ENCODE results near the gene MRPS18C. TPM values are rescaled to one million over a fixed set of nuclear protein-coding genes. Genes with fewer than 3 reads are reported as not detected.
A peak's percentile ranks its signal among the peaks of the same experiment; 100 is the strongest.
"Not testable (repeated sequence)": the region's sequence is repeated elsewhere in the genome, so short reads cannot be mapped to it uniquely, and the experiment has no call there.

The MRPS18C gene
- total and polyA plus RNA-seq, 9 of the 15 experiments (the other 6 are each of a cell fraction or from before 2014, with no cell fraction given): 54.3 to 390 (median 138) TPM

GRCh38 chr4:83509156-83509585, 53.3 kb downstream of the MRPS18C start:
- DNase-seq (ENCODE audit: extremely low read depth in 1 of 4, low spot score in 3 of 4): peak; percentile 59 to 77 (median 64)
- not testable (repeated sequence) for H3K9me1 ChIP-seq (ENCODE audit: control insufficient read depth, insufficient read depth, low read length); H3K4me2 ChIP-seq (ENCODE audit: insufficient read depth, low read length); H3K4me1 ChIP-seq (replicated peaks in 1 of 2; ENCODE audit: control insufficient read depth in 2 of 2, insufficient read depth in 2 of 2, low read length in 2 of 2); H3K4me3 ChIP-seq; H3K9ac ChIP-seq (ENCODE audit: insufficient read depth in 1 of 2, low read depth in 2 of 2, low read length in 2 of 2); H4K20me1 ChIP-seq (replicated peaks; ENCODE audit: control insufficient read depth, insufficient read depth, low read length); H3K27ac ChIP-seq (ENCODE audit: extremely low read depth, low read depth, low read length); H3K36me3 ChIP-seq (ENCODE audit: control insufficient read depth, insufficient read depth, low read length); H3K27me3 ChIP-seq (ENCODE audit: control insufficient read depth in 2 of 2, insufficient read depth in 2 of 2, low read length in 2 of 2); H3K9me3 ChIP-seq (replicated peaks; ENCODE audit: control insufficient read depth, insufficient read depth, low read depth, low read length); BruUV-seq (replicated peaks); H3K79me2 ChIP-seq (ENCODE audit: control insufficient read depth, insufficient read depth, low read length); TF ChIP-seq TOE1 (CRISPR knock-in tag; IDR thresholded peaks at IDR 0.05; ENCODE audit: borderline replicate concordance, low read depth)
- in situ Hi-C loops (cut with MboI): loop anchor here (25.0 kb wide), 1 partner anchor 1003 kb away; no protein-coding TSS in a partner anchor
- peak overlapping the region; percentile 92 for H2AFZ ChIP-seq (ENCODE audit: low read depth, low read length)
- CTCF ChIA-PET (ENCODE audit: low intra/inter-chr PET ratio): interaction anchor here (3.7 kb wide), 1 partner anchor 130 kb away, joined by 20 read pairs; no protein-coding TSS in a partner anchor
- peak; percentile 60 for FAIRE-seq
- WGBS (ENCODE audit: insufficient coverage, low coverage, missing lambda C conversion rate): 50% methylated on average over 3 of the region's 3 CpGs
- intact Hi-C loops (cut with micrococcal nuclease): loop anchor here (1.0 to 10.0 kb wide), 5 partner anchors 18 to 996 kb away; no protein-coding TSS in a partner anchor
- ATAC-seq: peak; percentile 84
- POLR2A ChIA-PET: interaction anchor here (0.7 kb wide), 1 partner anchor 14 kb away, joined by 3 read pairs; no protein-coding TSS in a partner anchor
- TF ChIP-seq CHAMP1 (IDR thresholded peaks at IDR 0.05) (peak; percentile 75), LARP7 (IDR thresholded peaks at IDR 0.05) (peak; percentile 60; the same call in 1 of the 2 replicates), ZNF592 (IDR thresholded peaks at IDR 0.05) (0 out of 2 replicates have a peak, but pooled peaks have one; percentile 40), RAD21 (CRISPR knock-in tag; conservative IDR thresholded peaks at IDR 0.05 in 1 of 2, IDR thresholded peaks at IDR 0.05 in 1 of 2) (peak; percentile 85 to 93), THRB (CRISPR knock-in tag; conservative IDR thresholded peaks at IDR 0.05) (peak; percentile 45), TOE1 (IDR thresholded peaks at IDR 0.05; ENCODE audit: borderline replicate concordance) (peak; percentile 55; the same call in 1 of the 2 replicates), BCOR (IDR thresholded peaks at IDR 0.05) (peak; percentile 35; the same call in 1 of the 2 replicates), NFRKB (IDR thresholded peaks at IDR 0.05; ENCODE audit: low read depth) (peak; percentile 47; the same call in 1 of the 2 replicates), ASH1L (IDR thresholded peaks at IDR 0.05; ENCODE audit: borderline replicate concordance, low read depth, partially characterized antibody) (peak; percentile 39), EHMT2 (IDR thresholded peaks at IDR 0.05) (peak; percentile 87), SMARCA5 (IDR thresholded peaks at IDR 0.05) (peak; percentile 73)
- TF ChIP-seq, protein P1, sequence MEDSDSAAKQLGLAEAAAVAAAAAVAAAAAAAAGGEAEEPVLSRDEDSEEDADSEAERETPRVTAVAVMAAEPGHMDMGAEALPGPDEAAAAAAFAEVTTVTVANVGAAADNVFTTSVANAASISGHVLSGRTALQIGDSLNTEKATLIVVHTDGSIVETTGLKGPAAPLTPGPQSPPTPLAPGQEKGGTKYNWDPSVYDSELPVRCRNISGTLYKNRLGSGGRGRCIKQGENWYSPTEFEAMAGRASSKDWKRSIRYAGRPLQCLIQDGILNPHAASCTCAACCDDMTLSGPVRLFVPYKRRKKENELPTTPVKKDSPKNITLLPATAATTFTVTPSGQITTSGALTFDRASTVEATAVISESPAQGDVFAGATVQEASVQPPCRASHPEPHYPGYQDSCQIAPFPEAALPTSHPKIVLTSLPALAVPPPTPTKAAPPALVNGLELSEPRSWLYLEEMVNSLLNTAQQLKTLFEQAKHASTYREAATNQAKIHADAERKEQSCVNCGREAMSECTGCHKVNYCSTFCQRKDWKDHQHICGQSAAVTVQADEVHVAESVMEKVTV (CRISPR knock-in tag; IDR thresholded peaks at IDR 0.05): peak; percentile 75
